NCI-H2107 treated with DMSO at 0.1 percent for 48 hours (cell line): Measurements from ENCODE around the gene TAS1R3.

Source experiments
- DNase-seq: peaks from one replicate; lab custom pipeline; 2025; ENCODE audit not compliant: unreplicated experiment; lab: John Stamatoyannopoulos, UW

The TAS1R3 gene

GRCh38 chr1:1336446-1336845, 5.4 kb downstream of the TAS1R3 start:
- DNase-seq = no peak

- DNase-seq = no peak
These were observed 6.1 kb downstream of the TAS1R3 start for GRCh38 chr1:1336931-1337792.

GRCh38 chr1:1337793-1338147, 6.7 kb downstream of the TAS1R3 start:
- DNase-seq = no peak

- no peak for DNase-seq
These were observed 7.2 kb downstream of the TAS1R3 start for GRCh38 chr1:1338278-1338677.

- DNase-seq = no peak
These were observed 9.1 kb downstream of the TAS1R3 start for GRCh38 chr1:1340185-1340584.

GRCh38 chr1:1340791-1341548, 9.9 kb downstream of the TAS1R3 start:
- no peak for DNase-seq

- DNase-seq = no peak
These were observed 10.5 kb downstream of the TAS1R3 start for GRCh38 chr1:1341549-1342021.

- no peak for DNase-seq
These were observed 11.0 kb downstream of the TAS1R3 start for GRCh38 chr1:1342061-1342562.

GRCh38 chr1:1342584-1343115, 11.6 kb downstream of the TAS1R3 start:
- no peak for DNase-seq

- no peak for DNase-seq
These were observed 12.8 kb downstream of the TAS1R3 start for GRCh38 chr1:1343811-1344421.

- no peak for DNase-seq
These were observed 13.7 kb downstream of the TAS1R3 start for GRCh38 chr1:1344655-1345361.

- no peak for DNase-seq
These were observed 14.3 kb downstream of the TAS1R3 start for GRCh38 chr1:1345384-1345783.

- no peak for DNase-seq
These were observed 14.9 kb downstream of the TAS1R3 start for GRCh38 chr1:1345860-1346500.

GRCh38 chr1:1346501-1346890, 15.4 kb downstream of the TAS1R3 start:
- no peak for DNase-seq

GRCh38 chr1:1347026-1347595, 16.0 kb downstream of the TAS1R3 start:
- no peak for DNase-seq

GRCh38 chr1:1347663-1348419, 16.8 kb downstream of the TAS1R3 start:
- DNase-seq = no peak

GRCh38 chr1:1348420-1349255, 17.6 kb downstream of the TAS1R3 start:
- DNase-seq = no peak
